A673 (cell line): Measurements from ENCODE around the gene CBY1. TPM values are rescaled to one million over a fixed set of nuclear protein-coding genes. Genes with fewer than 3 reads are reported as not detected.

Experiments
- BruUV-seq: library from RNA; stranded (reverse); fragments of 400-500 nt; replicated peaks from 2 replicates; lab custom pipeline; 2021; lab: Mats Ljungman, UMichigan
- CTCF ChIA-PET: fragments of 300-600 bp; sonication (Branson Sonifier 250); formaldehyde crosslinking; loops from one replicate; lab custom pipeline; 2022; ENCODE audit warnings: antibody characterized with exemption; lab: Charles Lee
- POLR2A ChIA-PET: fragments of 300-600 bp; sonication (Branson Sonifier 250); formaldehyde crosslinking; loops from one replicate; lab custom pipeline; 2022; ENCODE audit warnings: antibody characterized with exemption; ENCODE audit not compliant: low non-redundant PET; lab: Charles Lee
- DNase-seq: peaks from one replicate; pipeline ENCODE4 v3.0.0-alpha.2; 2015; ENCODE audit warnings: low spot score
- H3K27ac ChIP-seq: fragments of 200-600 bp; sonication (generic); 2 replicates; pipeline ENCODE4 v1.5.1; 2016; ENCODE audit warnings: mixed run types, low read depth, mild to moderate bottlenecking, mixed read lengths, antibody characterized with exemption, low read length; ENCODE audit not compliant: poor library complexity, severe bottlenecking
- H3K27me3 ChIP-seq: fragments of 200-600 bp; sonication (generic); replicated peaks from 2 replicates; pipeline ENCODE4 v1.6.1; 2017; ENCODE audit warnings: mixed run types, low read depth, mild to moderate bottlenecking, mixed read lengths, antibody characterized with exemption, low read length; ENCODE audit not compliant: insufficient read depth, poor library complexity
- H3K36me3 ChIP-seq: fragments of 200-600 bp; sonication (generic); 2 replicates; pipeline ENCODE4 v1.6.1; 2016; ENCODE audit warnings: mixed run types, mild to moderate bottlenecking, mixed read lengths, antibody characterized with exemption, low read length; ENCODE audit not compliant: insufficient read depth, poor library complexity, severe bottlenecking
- H3K4me1 ChIP-seq: fragments of 200-600 bp; sonication (generic); 2 replicates; pipeline ENCODE4 v1.6.1; 2017; ENCODE audit warnings: mixed run types, mild to moderate bottlenecking, mixed read lengths, antibody characterized with exemption, low read length; ENCODE audit not compliant: insufficient read depth, poor library complexity, severe bottlenecking
- H3K4me3 ChIP-seq: fragments of 200-600 bp; sonication (generic); 2 replicates; pipeline ENCODE4 v1.5.1; 2016; ENCODE audit warnings: low read depth, mixed run types, mild to moderate bottlenecking, mixed read lengths, low read length; ENCODE audit not compliant: poor library complexity, severe bottlenecking
- H3K9me3 ChIP-seq: fragments of 200-600 bp; sonication (generic); 2 replicates; pipeline ENCODE4 v1.6.1; 2016; ENCODE audit warnings: mixed run types, low read depth, mild to moderate bottlenecking, mixed read lengths, antibody characterized with exemption, low read length; ENCODE audit not compliant: poor library complexity, severe bottlenecking
- EZH2 ChIP-seq: fragments of 200-600 bp; sonication (generic); IDR thresholded peaks from 2 replicates; pipeline ENCODE4 v1.6.1; 2017; ENCODE audit warnings: borderline replicate concordance, low read depth, mild to moderate bottlenecking, mixed read lengths, antibody characterized with exemption, low read length; ENCODE audit not compliant: poor library complexity, severe bottlenecking
- intact Hi-C: fragments of 100-400 bp; cut with micrococcal nuclease; formaldehyde crosslinking; loops from one replicate; pipeline ENCODE4 v1.10.0; 2022; ENCODE audit not compliant: unreplicated experiment
- total RNA-seq: library from RNA; stranded (reverse); gene quantifications from 2 replicates; pipeline ENCODE4 v1.2.3, GENCODE V29; 2021
- TF ChIP-seq, protein P1 (sequence below): fragments of 300-800, 200-600 bp; sonication (generic); conservative IDR thresholded peaks from 2 replicates; pipeline ENCODE4 v1.5.1; 2017; ENCODE audit warnings: low read depth, mild to moderate bottlenecking, antibody characterized with exemption, low read length, moderate library complexity, mixed read lengths

The CBY1 gene
- total RNA-seq, 1 experiment from 2014 or later: 22.1 TPM

DNA sequence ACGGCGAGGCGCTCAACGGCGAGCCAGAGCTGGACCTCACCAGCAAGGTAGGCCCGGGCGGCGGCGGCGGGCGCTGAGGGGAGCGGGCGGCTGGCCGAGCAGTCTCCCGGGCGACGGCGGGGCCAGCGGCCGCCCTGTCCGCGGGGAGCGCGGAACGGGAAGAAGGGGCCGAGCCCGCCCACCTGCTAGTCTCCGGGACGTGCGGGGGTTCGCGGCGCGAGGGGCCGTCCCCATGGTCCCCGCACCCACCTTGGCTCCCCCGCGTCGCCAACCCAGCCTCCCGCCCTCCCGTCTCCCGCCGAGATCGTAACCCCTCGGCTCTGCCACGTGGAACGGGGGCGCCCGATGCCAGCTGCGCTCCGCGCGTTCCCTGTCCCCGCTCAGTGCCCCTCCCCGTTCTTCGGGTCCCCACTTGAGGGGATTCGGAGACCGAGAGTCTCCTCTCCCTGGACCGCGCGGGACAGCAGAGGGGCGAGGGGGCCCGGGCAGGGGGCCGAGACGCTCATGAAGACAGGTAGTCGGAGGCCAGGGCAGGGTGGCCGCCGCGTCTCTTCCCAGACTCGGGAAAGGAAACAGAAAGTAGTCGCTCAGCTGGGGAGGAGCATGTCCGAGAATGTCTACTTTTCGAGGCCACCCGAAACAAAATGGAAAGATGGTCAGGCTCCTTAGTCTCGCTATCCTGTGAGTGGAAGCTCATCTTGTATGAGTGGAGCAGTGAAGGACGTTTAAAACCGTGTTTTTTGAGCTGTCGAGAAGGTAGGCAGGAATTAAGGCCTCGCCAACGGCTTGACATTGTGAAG lies 49.9 kb downstream of the CBY1 start:
- peak; percentile 28 for DNase-seq
- intact Hi-C loops: loop anchor here (10.0 kb wide), 1 partner anchor 202 kb away; the partner anchor contains the start of gene DDX17
- BruUV-seq: no TSS peak
- no peaks in the 10 kb centered on the region for H3K27me3 ChIP-seq
- POLR2A ChIA-PET: no interaction called here
- H3K27ac ChIP-seq: peak overlapping the region; percentile 97
- H3K36me3 ChIP-seq: peaks cover 18% of the 10 kb centered on the region
- CTCF ChIA-PET: interaction anchor here (1.0 kb wide), 1 partner anchor 19 kb away, joined by 5 read pairs; no protein-coding TSS in a partner anchor
- peak overlapping the region; percentile 94 for H3K4me3 ChIP-seq
- TF ChIP-seq EZH2: no peak
- TF ChIP-seq, protein P1, sequence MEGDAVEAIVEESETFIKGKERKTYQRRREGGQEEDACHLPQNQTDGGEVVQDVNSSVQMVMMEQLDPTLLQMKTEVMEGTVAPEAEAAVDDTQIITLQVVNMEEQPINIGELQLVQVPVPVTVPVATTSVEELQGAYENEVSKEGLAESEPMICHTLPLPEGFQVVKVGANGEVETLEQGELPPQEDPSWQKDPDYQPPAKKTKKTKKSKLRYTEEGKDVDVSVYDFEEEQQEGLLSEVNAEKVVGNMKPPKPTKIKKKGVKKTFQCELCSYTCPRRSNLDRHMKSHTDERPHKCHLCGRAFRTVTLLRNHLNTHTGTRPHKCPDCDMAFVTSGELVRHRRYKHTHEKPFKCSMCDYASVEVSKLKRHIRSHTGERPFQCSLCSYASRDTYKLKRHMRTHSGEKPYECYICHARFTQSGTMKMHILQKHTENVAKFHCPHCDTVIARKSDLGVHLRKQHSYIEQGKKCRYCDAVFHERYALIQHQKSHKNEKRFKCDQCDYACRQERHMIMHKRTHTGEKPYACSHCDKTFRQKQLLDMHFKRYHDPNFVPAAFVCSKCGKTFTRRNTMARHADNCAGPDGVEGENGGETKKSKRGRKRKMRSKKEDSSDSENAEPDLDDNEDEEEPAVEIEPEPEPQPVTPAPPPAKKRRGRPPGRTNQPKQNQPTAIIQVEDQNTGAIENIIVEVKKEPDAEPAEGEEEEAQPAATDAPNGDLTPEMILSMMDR: no peak
- peaks cover 28% of the 10 kb centered on the region for H3K4me1 ChIP-seq
- H3K9me3 ChIP-seq: no peaks in the 10 kb centered on the region

DNA sequence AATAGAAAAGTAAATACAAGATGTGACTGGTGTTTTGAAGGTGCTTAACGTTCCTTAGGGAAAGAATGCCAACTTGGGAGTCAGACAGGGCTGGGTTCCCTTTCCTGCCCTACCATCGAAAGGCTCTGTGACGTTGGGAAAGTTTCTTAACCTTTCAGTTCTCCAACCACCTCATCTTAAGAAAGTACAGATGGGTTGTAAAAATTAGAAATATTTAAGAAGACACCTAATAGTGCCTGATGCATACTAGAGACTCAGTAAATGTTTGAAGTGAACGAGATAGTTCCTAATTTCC lies 50.4 kb downstream of the CBY1 start:
- no peaks in the 10 kb centered on the region for H3K9me3 ChIP-seq
- TF ChIP-seq, protein P1: no peak
- TF ChIP-seq EZH2: no peak
- peak overlapping the region; percentile 97 for H3K27ac ChIP-seq
- POLR2A ChIA-PET: no interaction called here
- CTCF ChIA-PET: no interaction called here
- H3K36me3 ChIP-seq: peaks cover 18% of the 10 kb centered on the region
- no peak for DNase-seq
- no peaks in the 10 kb centered on the region for H3K27me3 ChIP-seq
- H3K4me3 ChIP-seq: peak overlapping the region; percentile 94
- intact Hi-C loops: loop anchor here (10.0 kb wide), 1 partner anchor 202 kb away; the partner anchor contains the start of gene DDX17
- H3K4me1 ChIP-seq: peaks cover 28% of the 10 kb centered on the region
- no TSS peak for BruUV-seq

DNA sequence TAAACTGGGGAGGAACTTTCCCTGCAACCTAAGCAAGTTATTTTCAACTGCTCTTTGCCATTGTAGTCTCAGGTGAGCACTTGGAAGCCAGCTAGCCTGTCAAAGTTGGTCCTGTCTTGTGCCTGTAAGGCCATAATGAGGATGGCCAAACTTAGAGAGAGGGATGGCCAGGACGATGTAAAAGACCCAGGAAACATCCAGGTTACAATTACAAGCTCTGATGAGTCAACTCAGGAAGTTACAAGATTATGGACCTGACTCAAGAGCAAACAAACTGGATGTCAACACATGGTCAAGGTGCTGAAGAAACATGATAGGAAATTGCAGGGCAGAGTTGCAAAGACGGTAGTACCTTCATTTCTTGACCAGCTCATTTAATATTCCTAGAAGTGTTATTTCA lies 50.9 kb downstream of the CBY1 start:
- H3K36me3 ChIP-seq: peaks cover 18% of the 10 kb centered on the region
- H3K27me3 ChIP-seq: no peaks in the 10 kb centered on the region
- peaks cover 28% of the 10 kb centered on the region for H3K4me1 ChIP-seq
- no peak for DNase-seq
- H3K9me3 ChIP-seq: no peaks in the 10 kb centered on the region
- peak overlapping the region; percentile 94 for H3K4me3 ChIP-seq
- BruUV-seq: TSS peak; percentile 42
- H3K27ac ChIP-seq: peak overlapping the region; percentile 97
- intact Hi-C loops: loop anchor here (10.0 kb wide), 1 partner anchor 203 kb away; the partner anchor contains the start of gene DDX17
- no peak for TF ChIP-seq EZH2
- TF ChIP-seq, protein P1: no peak
- ChIA-PET CTCF (interaction anchor here (0.6 kb wide), 2 partner anchors 219 to 508 kb away, joined by 3 to 4 read pairs; no protein-coding TSS in a partner anchor), POLR2A (no interaction called here)
